GM12892 (cell line): ENCODE measurements around the gene CDC37.

Experiments used
- POLR2A ChIP-seq: IDR thresholded peaks from 2 replicates; pipeline ENCODE4 v1.6.1; 2011; ENCODE audit warnings: low read depth, low read length, control low read depth
- POLR2AphosphoS5 ChIP-seq: IDR thresholded peaks from 2 replicates; pipeline ENCODE4 v1.6.1; 2011; ENCODE audit warnings: low read depth, low read length, control low read depth
- TAF1 ChIP-seq: IDR thresholded peaks from 2 replicates; pipeline ENCODE4 v1.6.1; 2011; ENCODE audit warnings: low read depth, mild to moderate bottlenecking, control low read depth, low read length, borderline replicate concordance

DNA sequence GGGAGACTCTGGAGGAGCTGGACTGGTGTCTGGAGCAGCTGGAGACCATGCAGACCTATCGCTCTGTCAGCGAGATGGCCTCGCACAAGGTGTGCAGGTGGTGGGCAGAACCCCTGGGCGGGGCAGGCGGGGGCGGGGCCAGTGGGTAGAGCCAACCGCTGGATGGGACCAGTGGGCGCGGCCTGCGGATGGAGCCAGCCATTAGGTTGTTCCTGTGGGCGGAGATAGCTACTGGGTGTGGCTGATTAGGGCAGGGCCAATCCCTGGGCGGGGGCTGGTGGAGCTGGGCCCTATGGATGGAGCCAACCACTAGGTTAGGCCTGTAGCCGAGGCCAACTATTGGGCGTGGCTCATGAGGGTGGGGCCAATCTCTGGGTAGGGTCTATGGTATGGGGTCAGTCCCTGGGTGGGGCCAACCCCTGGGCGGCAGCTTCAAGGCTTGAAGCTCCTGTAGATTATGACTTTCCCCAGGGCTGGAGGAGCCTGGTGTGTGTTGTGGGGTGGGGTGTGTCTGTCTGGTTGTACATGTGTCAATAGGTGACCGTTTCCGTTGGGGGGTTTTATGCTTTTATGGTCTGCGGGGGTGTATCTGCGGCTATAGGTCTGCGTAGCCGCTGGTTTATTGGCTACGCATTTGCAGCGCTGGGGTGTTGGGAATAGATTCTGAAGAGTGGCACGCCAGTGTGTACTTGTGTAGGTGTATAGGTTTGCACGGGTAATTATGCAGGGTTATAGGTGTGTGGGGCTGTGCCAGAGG lies 47.7 kb upstream of the CDC37 start:
- TF ChIP-seq POLR2AphosphoS5 (no peak), POLR2A (no peak), TAF1 (no peak)
